Stimulated activated CD4-positive, alpha-beta T cell treated with anti-CD3 and anti-CD28 coated beads, TNF-alpha, amount 100 ng/mL, for 4 hours (primary cell): Measurements from ENCODE around the gene TRMT2B.
"Not testable (repeated sequence)": the region's sequence is repeated elsewhere in the genome, so short reads cannot be mapped to it uniquely, and the experiment has no call there.

Experiments
- DNase-seq, 3 experiments: peaks; one replicate each; pipeline ENCODE4 v3.0.0-alpha.2; 2020; ENCODE audit warnings: low read depth in 3 of 3

TRMT2B gene, protein sequence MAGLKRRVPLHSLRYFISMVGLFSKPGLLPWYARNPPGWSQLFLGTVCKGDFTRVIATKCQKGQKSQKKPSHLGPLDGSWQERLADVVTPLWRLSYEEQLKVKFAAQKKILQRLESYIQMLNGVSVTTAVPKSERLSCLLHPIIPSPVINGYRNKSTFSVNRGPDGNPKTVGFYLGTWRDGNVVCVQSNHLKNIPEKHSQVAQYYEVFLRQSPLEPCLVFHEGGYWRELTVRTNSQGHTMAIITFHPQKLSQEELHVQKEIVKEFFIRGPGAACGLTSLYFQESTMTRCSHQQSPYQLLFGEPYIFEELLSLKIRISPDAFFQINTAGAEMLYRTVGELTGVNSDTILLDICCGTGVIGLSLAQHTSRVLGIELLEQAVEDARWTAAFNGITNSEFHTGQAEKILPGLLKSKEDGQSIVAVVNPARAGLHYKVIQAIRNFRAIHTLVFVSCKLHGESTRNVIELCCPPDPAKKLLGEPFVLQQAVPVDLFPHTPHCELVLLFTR

GRCh38 chrX:101051549-101052302, at the start of gene TRMT2B:
TRMT2B (minus strand) TSS chrX:101052111; CDS start chrX:101042289, 9,822 bp downstream.
- peak; percentile 50 to 68 (median 59) for DNase-seq

- peak; percentile 68 to 88 (median 85) for DNase-seq
These were observed 45.9 kb upstream of the TRMT2B start, which contains the start of gene CENPI for GRCh38 chrX:101097546-101098453. CENPI (plus strand) TSS chrX:101098204; CDS start chrX:101101071, 2,867 bp downstream.

DNA sequence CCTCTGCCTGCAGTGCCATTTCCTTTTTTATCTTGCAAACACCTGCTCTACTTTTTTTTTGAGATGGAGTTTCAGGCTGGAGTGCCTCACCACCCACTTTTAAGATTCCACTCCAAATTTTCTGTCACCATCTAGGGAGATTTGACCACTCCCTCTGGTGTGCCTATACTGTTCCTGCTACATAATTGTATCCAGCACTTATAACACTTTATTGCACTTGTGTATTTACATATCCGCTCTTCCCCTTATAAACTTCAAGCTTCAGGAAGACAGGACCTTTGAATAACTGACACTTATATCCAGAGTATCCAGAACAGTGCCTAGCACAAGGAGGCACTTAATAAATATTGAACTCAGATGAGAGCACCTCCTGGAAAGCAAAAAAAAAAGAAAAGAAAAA, 39.9 kb upstream of the TRMT2B start:
- DNase-seq: no peak

DNA sequence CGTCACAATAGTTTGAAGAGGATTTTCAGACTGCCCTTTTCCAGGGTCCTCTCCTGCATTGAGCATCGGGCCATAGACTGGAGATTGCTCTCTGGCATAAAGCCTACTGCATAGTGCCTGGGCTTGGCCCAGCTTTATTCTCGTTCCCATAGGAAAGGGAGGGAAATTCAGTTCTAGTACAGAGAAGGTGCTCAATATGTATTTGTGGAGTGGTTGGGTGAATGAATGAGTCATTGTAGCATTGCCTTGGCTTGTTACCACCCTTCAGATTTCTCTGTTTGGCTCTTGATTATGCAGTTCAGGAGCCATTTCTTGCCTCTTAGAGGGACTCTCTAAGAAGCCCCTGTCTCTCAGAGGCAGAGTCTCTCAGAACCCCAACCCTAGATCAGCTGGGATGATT, 29.3 kb upstream of the TRMT2B start:
- no peak for DNase-seq

GRCh38 chrX:101080326-101081124, 28.6 kb upstream of the TRMT2B start:
- DNase-seq: no peak

GRCh38 chrX:101079736-101080270, 27.9 kb upstream of the TRMT2B start:
- no peak for DNase-seq

GRCh38 chrX:101078716-101079598, 27.0 kb upstream of the TRMT2B start, which contains the start of gene TMEM35A:
TMEM35A (plus strand) TSS chrX:101078879; CDS start chrX:101079003, 124 bp downstream.
- no peak for DNase-seq

DNA sequence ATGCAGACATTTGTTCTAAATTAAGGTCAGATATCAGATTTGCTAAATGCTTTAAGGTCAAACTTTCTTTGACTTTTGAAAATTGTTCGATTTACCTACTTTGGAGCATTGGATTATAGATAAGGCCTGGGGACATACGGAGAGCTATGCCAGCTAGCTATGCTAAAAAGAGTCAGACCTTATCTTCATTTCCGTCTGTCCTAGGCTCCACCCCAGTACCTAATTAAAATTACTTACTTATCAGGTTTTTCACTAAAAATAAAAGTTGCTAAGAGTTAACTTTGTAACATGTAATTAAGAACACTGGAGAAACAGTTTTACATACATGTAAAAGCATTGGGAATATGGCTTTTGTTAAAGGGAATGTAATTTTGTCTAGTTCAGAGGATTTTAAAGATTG, 19.7 kb upstream of the TRMT2B start:
- DNase-seq: no peak

DNA sequence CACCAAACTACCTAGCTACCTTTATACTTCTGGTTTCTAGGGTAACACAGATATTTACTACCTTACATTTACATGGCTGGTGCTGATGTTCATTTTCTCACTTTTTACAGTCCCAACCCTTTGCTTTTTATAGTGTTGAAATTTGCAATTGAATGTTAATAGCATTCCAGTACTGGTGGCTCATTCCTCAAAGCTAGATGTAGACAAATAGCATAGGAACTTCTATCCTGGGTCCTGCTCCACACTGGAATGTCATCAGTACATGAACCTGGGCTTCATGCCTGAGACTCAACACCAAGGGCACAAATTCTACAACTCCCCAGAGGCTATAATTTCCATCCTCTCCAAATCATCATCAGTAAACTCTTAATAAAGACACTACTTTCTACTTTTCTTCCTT, 10.3 kb upstream of the TRMT2B start:
- DNase-seq: no peak

- DNase-seq: no peak
These were observed 5.3 kb upstream of the TRMT2B start for GRCh38 chrX:101057093-101057714.

GRCh38 chrX:101056551-101056950, 4.6 kb upstream of the TRMT2B start:
- not testable (repeated sequence) for DNase-seq

DNA sequence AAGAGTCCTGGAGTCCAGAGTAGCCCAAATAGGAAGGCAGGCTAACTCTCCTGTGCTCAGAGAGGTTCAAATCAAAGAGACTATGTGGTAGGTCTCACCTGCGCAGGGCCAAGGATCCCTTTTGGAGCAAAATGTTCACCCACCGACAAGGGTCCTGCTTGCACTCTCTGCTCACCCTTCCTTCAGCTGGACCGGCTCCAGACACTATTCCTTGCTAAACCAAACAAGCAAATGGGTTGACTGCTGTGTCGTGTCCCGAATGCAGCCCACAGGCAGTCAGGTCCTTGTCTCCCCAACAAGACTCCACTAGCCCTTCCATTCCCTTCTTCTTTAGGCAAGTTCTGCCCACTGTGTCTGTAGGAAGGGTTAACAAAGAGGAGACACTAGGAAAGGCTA, 760 bp downstream of the TRMT2B start:
- DNase-seq: no peak

- DNase-seq: no peak
These were observed 11.7 kb downstream of the TRMT2B start for GRCh38 chrX:101040197-101040596.

- DNase-seq: no peak
These were observed 14.7 kb downstream of the TRMT2B start for GRCh38 chrX:101037231-101037630.

- no peak for DNase-seq
These were observed 22.2 kb downstream of the TRMT2B start for GRCh38 chrX:101029665-101030064.

GRCh38 chrX:101028562-101028961, 23.3 kb downstream of the TRMT2B start:
- no peak for DNase-seq

DNA sequence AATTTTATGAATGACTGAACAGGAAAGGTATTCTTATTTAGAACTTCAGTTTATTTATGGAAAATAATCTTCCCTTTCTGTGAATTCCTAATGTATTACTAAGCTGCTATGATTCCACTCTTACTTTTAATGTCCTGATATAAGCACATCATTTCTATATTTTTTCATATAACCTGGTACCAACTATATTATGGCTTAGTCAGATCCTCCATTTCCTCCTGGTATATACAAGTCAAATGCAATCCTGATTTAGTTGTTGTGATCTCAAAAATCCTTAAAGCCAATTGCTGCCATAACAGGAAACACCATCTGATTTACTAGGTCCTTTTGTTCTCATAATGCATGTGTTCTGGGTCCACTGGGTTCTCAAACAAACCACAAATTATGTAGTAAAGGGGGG, 26.8 kb downstream of the TRMT2B start:
- no peak for DNase-seq

- DNase-seq: no peak
These were observed 29.9 kb downstream of the TRMT2B start for GRCh38 chrX:101022020-101022419.

DNA sequence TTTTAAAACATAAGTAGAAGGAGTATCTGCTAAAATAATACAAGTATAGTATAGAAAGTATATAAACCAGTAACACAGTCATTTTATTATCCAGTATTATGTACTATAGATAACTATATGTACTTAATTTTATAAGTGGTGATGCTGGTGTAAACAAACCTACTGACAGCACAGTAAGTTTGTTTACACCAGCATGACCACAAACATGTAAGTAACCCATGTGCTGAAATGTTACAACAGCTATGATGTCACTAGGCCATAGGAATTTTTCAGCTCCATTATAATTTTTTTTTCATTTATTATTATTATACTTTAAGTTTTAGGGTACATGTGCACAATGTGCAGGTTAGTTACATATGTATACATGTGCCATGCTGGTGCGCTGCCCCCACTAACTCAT, 39.9 kb downstream of the TRMT2B start:
- not testable (repeated sequence) for DNase-seq
